Endothelial cell of umbilical vein (primary cell): ENCODE measurements around the gene TTC21A.

ENCODE experiments used
- CTCF ChIP-seq, 2 donors: IDR thresholded peaks; 1 replicate in 1 of 2; 2 replicates in 1 of 2; pipeline ENCODE4 v1.5.1; 2011; ENCODE audit warnings: low read length in 2 of 2, mild to moderate bottlenecking in 2 of 2, moderate library complexity in 2 of 2, control low read depth in 1 of 2, inconsistent platforms in 1 of 2, low read depth in 1 of 2; ENCODE audit not compliant: insufficient read depth in 1 of 2; ENCODE audit errors: extremely low read depth in 1 of 2
- GATA2 ChIP-seq: IDR thresholded peaks from 2 replicates; pipeline ENCODE4 v1.7.0; 2011; ENCODE audit warnings: low read depth, mild to moderate bottlenecking, moderate library complexity, mixed read lengths, low read length; ENCODE audit not compliant: insufficient read length, insufficient read depth
- MYC ChIP-seq: IDR thresholded peaks from one replicate; pipeline ENCODE4 v1.6.1; 2011; ENCODE audit warnings: mild to moderate bottlenecking, low read depth, low read length
- POLR2A ChIP-seq: IDR thresholded peaks from 2 replicates; pipeline ENCODE4 v1.6.1; 2012; ENCODE audit warnings: low read depth, mild to moderate bottlenecking, control low read depth, low read length
- POLR2AphosphoS5 ChIP-seq: IDR thresholded peaks from 2 replicates; pipeline ENCODE4 v1.6.1; 2012; ENCODE audit warnings: low read depth, mild to moderate bottlenecking, control low read depth, low read length, moderate library complexity; ENCODE audit not compliant: insufficient read depth
- TF ChIP-seq, protein P1 (sequence below): IDR thresholded peaks from 2 replicates; pipeline ENCODE4 v1.6.1; 2011; ENCODE audit not compliant: insufficient read depth, insufficient read length

GRCh38 chr3:39150148-39150802 is 42.8 kb downstream of the TTC21A start:
- TF ChIP-seq CTCF (IDR thresholded peaks at IDR 0.05; ENCODE audit: extremely low read depth in 1 of 2, insufficient read depth in 1 of 2, low read depth in 1 of 2, low read length in 2 of 2) (peak in 1 of 2 donors; percentile 34), GATA2 (peak; percentile 26), POLR2AphosphoS5 (no peak), POLR2A (no peak), MYC (no peak)
- TF ChIP-seq, protein P1, sequence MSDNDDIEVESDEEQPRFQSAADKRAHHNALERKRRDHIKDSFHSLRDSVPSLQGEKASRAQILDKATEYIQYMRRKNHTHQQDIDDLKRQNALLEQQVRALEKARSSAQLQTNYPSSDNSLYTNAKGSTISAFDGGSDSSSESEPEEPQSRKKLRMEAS = no peak
